Fibroblast of lung (primary cell): ENCODE results near the gene CWC27. TPM values are rescaled to one million over a fixed set of nuclear protein-coding genes. Genes with fewer than 3 reads are reported as not detected.
A peak's percentile ranks its signal among the peaks of the same experiment; 100 is the strongest.

Experiments
- DNase-seq, 2 donors: peaks; one replicate each; pipeline versions ENCODE4 v3.0.0 to v3.0.0-alpha.2; 2010; ENCODE audit warnings: low read depth in 2 of 2
- H2AFZ ChIP-seq: 2 replicates; pipeline ENCODE4 v1.5.1; 2012; ENCODE audit warnings: low read length, control low read depth, inconsistent platforms
- H3K27ac ChIP-seq: 2 replicates; pipeline ENCODE4 v1.5.1; 2011; ENCODE audit warnings: low read length, control low read depth; ENCODE audit not compliant: insufficient read depth
- H3K27me3 ChIP-seq: 2 replicates; pipeline ENCODE4 v1.5.1; 2011; ENCODE audit warnings: mild to moderate bottlenecking, low read length; ENCODE audit not compliant: control insufficient read depth, insufficient read depth
- H3K36me3 ChIP-seq: 2 replicates; pipeline ENCODE4 v1.5.1; 2011; ENCODE audit warnings: low read length; ENCODE audit not compliant: control insufficient read depth, insufficient read depth
- H3K4me1 ChIP-seq: 2 replicates; pipeline ENCODE4 v1.5.1; 2011; ENCODE audit warnings: low read length; ENCODE audit not compliant: control insufficient read depth, insufficient read depth; ENCODE audit errors: extremely low read depth
- H3K4me2 ChIP-seq: 2 replicates; pipeline ENCODE4 v1.5.1; 2011; ENCODE audit warnings: low read length, control low read depth; ENCODE audit not compliant: insufficient read depth; ENCODE audit errors: extremely low read depth
- H3K4me3 ChIP-seq, 4 experiments: fragments of 200-600 bp in 1 of 4; sonication (generic) in 1 of 4; replicated peaks in 1 of 4; 2 replicates each; pipeline ENCODE4 v1.5.1; 2011 to 2016; ENCODE audit warnings: low read length in 4 of 4, low read depth in 3 of 4, mild to moderate bottlenecking in 3 of 4, control low read depth in 2 of 4, inconsistent platforms in 1 of 4, mixed read lengths in 1 of 4; ENCODE audit not compliant: insufficient read depth in 1 of 4; ENCODE audit errors: control extremely low read depth in 1 of 4
- H3K79me2 ChIP-seq: 2 replicates; pipeline ENCODE4 v1.5.1; 2012; ENCODE audit warnings: mild to moderate bottlenecking, low read length, inconsistent platforms; ENCODE audit not compliant: control insufficient read depth, insufficient read depth
- H3K9ac ChIP-seq: 2 replicates; pipeline ENCODE4 v1.5.1; 2011; ENCODE audit warnings: mild to moderate bottlenecking, low read length, control low read depth; ENCODE audit not compliant: insufficient read depth
- H3K9me3 ChIP-seq: 2 replicates; pipeline ENCODE4 v1.5.1; 2012; ENCODE audit warnings: low read depth, low read length; ENCODE audit not compliant: control insufficient read depth, insufficient read depth
- H4K20me1 ChIP-seq: 2 replicates; pipeline ENCODE4 v1.5.1; 2011; ENCODE audit warnings: low read length; ENCODE audit not compliant: control insufficient read depth, insufficient read depth; ENCODE audit errors: extremely low read depth
- CTCF ChIP-seq, 2 donors: IDR thresholded peaks in 1 of 2; conservative IDR thresholded peaks in 1 of 2; 1 replicate in 1 of 2; 2 replicates in 1 of 2; pipeline ENCODE4 v1.5.1; 2011 to 2012; ENCODE audit warnings: low read length in 2 of 2, control low read depth in 1 of 2, inconsistent platforms in 1 of 2, low read depth in 1 of 2, mild to moderate bottlenecking in 1 of 2
- EZH2 ChIP-seq: IDR thresholded peaks from 2 replicates; pipeline ENCODE4 v1.5.1; 2012; ENCODE audit warnings: low read length, control low read depth, mild to moderate bottlenecking; ENCODE audit errors: missing control alignments
- polyA plus RNA-seq, 2 donors: library from polyadenylated mRNA; depleted of rRNA in 1 of 2; stranded (reverse) in 1 of 2; unstranded in 1 of 2; fragments of >200 nt; gene quantifications; 2 replicates each; pipeline ENCODE4 v1.2.1, GENCODE V29; 2011 to 2012; ENCODE audit warnings: missing spikeins in 1 of 2
- total RNA-seq: library from RNA; depleted of rRNA; stranded (reverse); fragments of >200 nt; gene quantifications from 2 replicates; pipeline ENCODE4 v1.2.1, GENCODE V29; 2014

The CWC27 gene
- total and polyA plus RNA-seq, 2 donors (not counting 1 experiment from before 2014, with no cell fraction given) = 17.3 to 37.5 TPM

- no peaks in the 10 kb centered on the region for H3K36me3 ChIP-seq
- H3K4me2 ChIP-seq = no peak overlapping the region
- no peak overlapping the region for H2AFZ ChIP-seq
- DNase-seq = peak; percentile 37 to 55
- H3K27ac ChIP-seq = no peak overlapping the region
- no peaks in the 10 kb centered on the region for H4K20me1 ChIP-seq
- H3K4me3 ChIP-seq = no peak overlapping the region
- no peaks in the 10 kb centered on the region for H3K9me3 ChIP-seq
- no peaks in the 10 kb centered on the region for H3K27me3 ChIP-seq
- no peak overlapping the region for H3K9ac ChIP-seq
- no peaks in the 10 kb centered on the region for H3K4me1 ChIP-seq
- TF ChIP-seq EZH2 = no peak
- no peak for TF ChIP-seq CTCF (conservative IDR thresholded peaks at IDR 0.05 in 1 of 2, IDR thresholded peaks at IDR 0.05 in 1 of 2; ENCODE audit: low read depth in 1 of 2, low read length in 2 of 2)
- no peaks in the 10 kb centered on the region for H3K79me2 ChIP-seq
Observed at GRCh38 chr5:65013166-65013565, 244.4 kb downstream of the CWC27 start.

GRCh38 chr5:65014769-65015168 lies 246.0 kb downstream of the CWC27 start:
- no peak overlapping the region for H2AFZ ChIP-seq
- no peaks in the 10 kb centered on the region for H3K36me3 ChIP-seq
- H3K4me2 ChIP-seq = peak overlapping the region; percentile 15
- H3K4me3 ChIP-seq = no peak overlapping the region
- no peaks in the 10 kb centered on the region for H3K4me1 ChIP-seq
- no peak overlapping the region for H3K27ac ChIP-seq
- H3K27me3 ChIP-seq = no peaks in the 10 kb centered on the region
- TF ChIP-seq EZH2 (no peak), CTCF (conservative IDR thresholded peaks at IDR 0.05 in 1 of 2, IDR thresholded peaks at IDR 0.05 in 1 of 2; ENCODE audit: low read depth in 1 of 2, low read length in 2 of 2) (no peak)
- no peaks in the 10 kb centered on the region for H4K20me1 ChIP-seq
- H3K9me3 ChIP-seq = no peaks in the 10 kb centered on the region
- no peak overlapping the region for H3K9ac ChIP-seq
- DNase-seq = peak in 1 of 2 donors; percentile 42
- H3K79me2 ChIP-seq = no peaks in the 10 kb centered on the region

GRCh38 chr5:65015767-65016166 lies 247.0 kb downstream of the CWC27 start:
- Histone ChIP-seq H3K27me3 (no peaks in the 10 kb centered on the region), H2AFZ (no peak overlapping the region), H3K9ac (no peak overlapping the region), H3K9me3 (no peaks in the 10 kb centered on the region), H3K36me3 (no peaks in the 10 kb centered on the region), H3K79me2 (no peaks in the 10 kb centered on the region), H3K4me2 (no peak overlapping the region), H3K4me1 (no peaks in the 10 kb centered on the region), H4K20me1 (no peaks in the 10 kb centered on the region), H3K27ac (no peak overlapping the region), H3K4me3 (no peak overlapping the region)
- TF ChIP-seq EZH2 (no peak), CTCF (conservative IDR thresholded peaks at IDR 0.05 in 1 of 2, IDR thresholded peaks at IDR 0.05 in 1 of 2; ENCODE audit: low read depth in 1 of 2, low read length in 2 of 2) (no peak)
- DNase-seq = no peak
